ENCODE results near the gene FOXRED1.
"Not testable (repeated sequence)": the region's sequence is repeated elsewhere in the genome, so short reads cannot be mapped to it uniquely, and the experiment has no call there.

Gene FOXRED1

DNA sequence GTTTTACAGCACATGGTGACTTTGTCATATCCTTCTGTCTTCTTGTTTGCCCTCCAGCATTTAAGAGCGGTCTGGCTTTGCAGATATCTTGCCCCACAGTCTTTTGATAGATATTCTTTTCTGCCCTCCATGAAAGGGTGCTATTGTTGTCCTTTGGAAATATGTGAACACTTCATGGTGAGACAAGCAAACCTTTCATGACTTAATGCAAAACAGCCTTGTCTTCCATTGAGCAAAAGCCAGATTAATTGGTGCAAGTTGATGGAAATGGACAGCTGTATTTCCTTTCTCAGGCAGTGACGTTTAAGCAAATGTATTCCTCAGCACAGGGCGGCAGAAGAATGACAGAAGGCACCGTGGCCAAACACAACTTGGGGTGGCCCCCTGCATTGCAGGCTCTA lies 39.3 kb downstream of the FOXRED1 start:
- Mint-ChIP-seq H3K27ac (peak overlapping the region; percentile 17 to 85 (median 49)), H3K9me3 (no peaks in the 10 kb centered on the region), H3K4me1 (peaks cover 54% of the 10 kb centered on the region), H3K4me3 (peak overlapping the region in 1 of 3 experiments; percentile 64), H3K36me3 (ENCODE audit: low read depth) (peaks cover 17% of the 10 kb centered on the region), H3K27me3 (ENCODE audit: low read depth) (peaks cover 3% of the 10 kb centered on the region)
- TF ChIP-seq, protein P1, sequence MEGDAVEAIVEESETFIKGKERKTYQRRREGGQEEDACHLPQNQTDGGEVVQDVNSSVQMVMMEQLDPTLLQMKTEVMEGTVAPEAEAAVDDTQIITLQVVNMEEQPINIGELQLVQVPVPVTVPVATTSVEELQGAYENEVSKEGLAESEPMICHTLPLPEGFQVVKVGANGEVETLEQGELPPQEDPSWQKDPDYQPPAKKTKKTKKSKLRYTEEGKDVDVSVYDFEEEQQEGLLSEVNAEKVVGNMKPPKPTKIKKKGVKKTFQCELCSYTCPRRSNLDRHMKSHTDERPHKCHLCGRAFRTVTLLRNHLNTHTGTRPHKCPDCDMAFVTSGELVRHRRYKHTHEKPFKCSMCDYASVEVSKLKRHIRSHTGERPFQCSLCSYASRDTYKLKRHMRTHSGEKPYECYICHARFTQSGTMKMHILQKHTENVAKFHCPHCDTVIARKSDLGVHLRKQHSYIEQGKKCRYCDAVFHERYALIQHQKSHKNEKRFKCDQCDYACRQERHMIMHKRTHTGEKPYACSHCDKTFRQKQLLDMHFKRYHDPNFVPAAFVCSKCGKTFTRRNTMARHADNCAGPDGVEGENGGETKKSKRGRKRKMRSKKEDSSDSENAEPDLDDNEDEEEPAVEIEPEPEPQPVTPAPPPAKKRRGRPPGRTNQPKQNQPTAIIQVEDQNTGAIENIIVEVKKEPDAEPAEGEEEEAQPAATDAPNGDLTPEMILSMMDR (IDR thresholded peaks at IDR 0.05; ENCODE audit: unreplicated experiment in 3 of 3), result no peak

DNA sequence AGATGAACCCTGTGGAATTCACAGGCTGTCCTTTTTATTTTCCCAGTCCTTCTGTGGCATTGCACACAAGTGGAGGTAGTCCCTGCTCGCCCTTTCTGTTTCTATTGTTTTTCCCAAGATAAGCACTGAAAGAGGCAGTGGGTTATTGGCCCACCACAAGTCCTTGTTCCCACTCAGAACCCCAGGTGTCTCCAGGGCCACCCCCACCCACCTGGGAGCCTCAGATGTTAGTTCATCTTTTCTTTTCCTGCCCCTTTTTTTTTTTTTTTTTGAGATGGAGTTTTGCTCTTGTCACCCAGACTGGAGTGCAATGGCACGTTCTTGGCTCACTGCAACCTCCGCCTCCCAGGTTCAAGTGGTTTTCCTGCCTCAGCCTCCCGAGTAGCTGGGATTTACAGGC lies 39.8 kb downstream of the FOXRED1 start:
- not testable (repeated sequence) for H3K9me3 Mint-ChIP-seq; H3K4me3 Mint-ChIP-seq; H3K27me3 Mint-ChIP-seq (ENCODE audit: low read depth)
- Mint-ChIP-seq H3K4me1 (peaks cover 53% of the 10 kb centered on the region), H3K27ac (peak overlapping the region in 1 of 3 experiments; percentile 49), H3K36me3 (ENCODE audit: low read depth) (peaks cover 17% of the 10 kb centered on the region)

DNA sequence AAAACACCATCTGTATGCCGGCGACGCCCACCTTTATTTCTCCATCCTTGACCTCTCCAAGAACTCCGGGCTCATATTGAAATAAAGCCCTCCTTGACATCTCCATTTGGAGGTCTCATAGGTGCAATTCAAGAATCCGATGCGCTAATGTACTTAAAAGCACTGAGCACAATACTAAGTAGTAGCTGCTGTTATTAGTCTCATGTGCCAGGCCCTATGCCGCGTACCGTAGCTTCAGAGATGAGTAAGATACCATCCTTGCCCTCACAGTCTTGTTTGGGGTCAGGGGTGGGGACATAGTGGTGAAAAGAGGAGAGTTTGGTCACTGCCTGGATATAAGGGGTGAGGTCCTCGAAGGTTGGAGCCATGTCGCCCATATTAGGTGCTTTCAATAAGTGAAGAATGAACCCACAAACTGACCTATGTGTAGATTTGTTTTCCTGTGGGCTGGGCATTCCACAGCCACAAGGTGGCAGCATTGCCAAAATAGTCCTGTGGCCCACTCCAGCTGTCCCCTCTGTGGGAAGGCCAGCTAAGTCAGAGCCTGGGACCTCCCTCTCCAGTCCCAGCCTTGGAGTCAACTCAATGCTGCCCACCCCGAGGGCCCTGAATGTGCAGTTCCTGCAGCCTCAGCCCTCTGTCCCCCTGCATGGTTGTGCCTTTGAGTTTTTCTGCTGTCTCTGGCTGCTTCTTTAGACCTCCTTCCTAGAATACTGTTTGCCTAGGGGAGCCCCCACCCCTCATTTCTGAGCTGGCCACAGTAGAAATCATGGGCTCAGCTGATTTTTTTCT lies 41.4 kb downstream of the FOXRED1 start:
- H3K9me3 Mint-ChIP-seq, result no peaks in the 10 kb centered on the region
- no peak overlapping the region for H3K4me3 Mint-ChIP-seq
- peaks cover 43% of the 10 kb centered on the region for H3K4me1 Mint-ChIP-seq
- H3K36me3 Mint-ChIP-seq (ENCODE audit: low read depth), result peaks cover 24% of the 10 kb centered on the region
- TF ChIP-seq, protein P1 (IDR thresholded peaks at IDR 0.05; ENCODE audit: unreplicated experiment in 3 of 3), result peak; percentile 82 to 93 (median 91)
- H3K27ac Mint-ChIP-seq, result peak overlapping the region in 2 of 3 experiments; percentile 19 to 32
- H3K27me3 Mint-ChIP-seq (ENCODE audit: low read depth), result peaks cover 3% of the 10 kb centered on the region

DNA sequence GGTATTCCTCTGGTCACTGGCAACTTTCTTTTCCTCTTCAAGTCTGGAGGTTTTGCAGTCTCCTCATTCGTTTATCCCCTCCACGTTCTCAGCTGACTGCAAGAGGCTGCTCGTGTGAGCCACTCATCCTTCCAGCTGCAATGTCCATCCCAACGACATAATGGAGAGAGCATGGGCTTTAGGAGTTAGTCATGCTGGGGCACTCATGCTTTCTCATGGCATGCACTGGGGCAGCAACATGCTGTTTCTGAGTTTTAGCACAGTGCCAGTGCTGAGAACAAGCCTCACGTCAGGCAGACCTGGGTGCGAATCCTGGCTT lies 42.0 kb downstream of the FOXRED1 start:
- H3K36me3 Mint-ChIP-seq (ENCODE audit: low read depth), result peaks cover 26% of the 10 kb centered on the region
- peaks cover 3% of the 10 kb centered on the region for H3K27me3 Mint-ChIP-seq (ENCODE audit: low read depth)
- H3K9me3 Mint-ChIP-seq, result no peaks in the 10 kb centered on the region
- H3K27ac Mint-ChIP-seq, result peak overlapping the region in 1 of 3 experiments; percentile 19
- H3K4me3 Mint-ChIP-seq, result no peak overlapping the region
- TF ChIP-seq, protein P1 (IDR thresholded peaks at IDR 0.05; ENCODE audit: unreplicated experiment in 3 of 3), result no peak
- H3K4me1 Mint-ChIP-seq, result peaks cover 43% of the 10 kb centered on the region

DNA sequence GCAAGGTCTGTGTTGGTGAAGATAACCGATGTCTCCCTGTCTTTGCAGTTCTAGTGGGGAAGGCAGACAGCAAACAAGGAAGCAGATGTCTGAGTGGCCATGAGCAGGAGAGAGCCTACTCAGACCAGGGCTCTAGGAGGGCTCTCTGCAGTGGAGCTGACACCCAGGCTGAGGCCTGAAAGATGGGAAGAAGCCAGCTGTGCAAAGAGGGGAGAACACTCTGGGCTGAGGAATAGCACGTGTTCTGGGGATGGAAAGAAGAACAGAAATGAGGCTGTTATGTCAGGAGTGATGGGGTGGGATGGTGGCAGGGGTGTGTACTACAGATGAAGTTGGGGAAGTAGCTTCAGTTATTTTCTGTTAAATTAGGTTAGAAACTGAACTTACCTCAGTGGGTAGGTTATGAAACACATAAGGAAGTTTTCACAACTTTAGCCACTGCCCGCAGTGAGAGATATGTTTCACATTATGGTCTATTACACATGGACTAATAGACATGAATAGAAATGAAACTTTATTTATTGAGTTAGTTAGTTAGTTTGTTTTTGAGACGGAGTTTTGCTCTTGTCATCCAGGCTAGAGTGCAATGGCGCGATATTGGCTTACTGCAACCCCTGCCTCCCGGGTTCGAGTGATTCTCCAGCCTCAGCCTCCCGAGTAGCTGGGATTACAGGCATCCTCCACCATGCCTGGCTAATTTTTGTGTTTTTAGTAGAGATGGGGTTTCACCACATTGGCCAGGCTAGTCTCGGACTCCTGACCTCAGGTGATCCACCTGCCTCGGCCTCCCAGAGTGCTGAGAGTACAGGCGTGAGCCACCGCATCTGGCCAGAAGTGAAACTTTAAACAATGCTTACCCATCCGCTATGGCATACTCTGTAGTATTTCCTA lies 42.7 kb downstream of the FOXRED1 start:
- peaks cover 50% of the 10 kb centered on the region for H3K4me1 Mint-ChIP-seq
- H3K4me3 Mint-ChIP-seq, result no peak overlapping the region
- H3K9me3 Mint-ChIP-seq, result no peaks in the 10 kb centered on the region
- peaks cover 32% of the 10 kb centered on the region for H3K36me3 Mint-ChIP-seq (ENCODE audit: low read depth)
- H3K27me3 Mint-ChIP-seq (ENCODE audit: low read depth), result no peaks in the 10 kb centered on the region
- TF ChIP-seq, protein P1 (IDR thresholded peaks at IDR 0.05; ENCODE audit: unreplicated experiment in 3 of 3), result no peak
- peak overlapping the region in 1 of 3 experiments; percentile 5 for H3K27ac Mint-ChIP-seq

DNA sequence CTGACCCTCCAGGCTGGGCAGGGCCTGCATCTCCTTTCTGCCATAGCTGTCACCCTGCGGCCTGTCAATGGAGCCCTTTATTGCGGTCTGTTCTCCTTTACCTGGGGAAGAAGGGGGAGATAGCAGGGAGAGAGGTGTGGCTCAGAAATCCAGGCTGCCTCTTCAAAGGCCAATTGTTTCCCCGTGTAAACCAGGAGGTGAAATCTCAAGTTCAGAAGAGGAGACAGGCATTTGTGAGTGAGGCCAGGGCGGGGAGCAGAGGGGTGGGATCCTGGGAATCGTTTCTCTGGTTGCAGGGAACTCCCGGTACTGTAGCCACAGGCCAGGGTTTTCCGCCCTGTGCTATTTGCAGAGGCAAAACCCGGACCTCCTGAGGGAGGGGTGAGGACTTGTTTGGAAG lies 44.0 kb downstream of the FOXRED1 start:
- peak overlapping the region in 2 of 3 experiments; percentile 19 to 76 for H3K27ac Mint-ChIP-seq
- H3K4me1 Mint-ChIP-seq, result peaks cover 55% of the 10 kb centered on the region
- peaks cover 33% of the 10 kb centered on the region for H3K36me3 Mint-ChIP-seq (ENCODE audit: low read depth)
- H3K27me3 Mint-ChIP-seq (ENCODE audit: low read depth), result no peaks in the 10 kb centered on the region
- H3K9me3 Mint-ChIP-seq, result no peaks in the 10 kb centered on the region
- TF ChIP-seq, protein P1 (IDR thresholded peaks at IDR 0.05; ENCODE audit: unreplicated experiment in 3 of 3), result no peak
- no peak overlapping the region for H3K4me3 Mint-ChIP-seq
